HG02623 (cell line): ENCODE results near the gene GET3.
"Not testable (repeated sequence)": the region's sequence is repeated elsewhere in the genome, so short reads cannot be mapped to it uniquely, and the experiment has no call there.

Experiments used
- ATAC-seq: cut with Tn5 transposase; IDR thresholded peaks from one replicate; pipeline ENCODE4 v1.9.1; 2021; ENCODE audit warnings: moderate library complexity; ENCODE audit not compliant: unreplicated experiment

Gene GET3

GRCh38 chr19:12715102-12715501 lies 22.2 kb upstream of the GET3 start:
- no peak for ATAC-seq

- no peak for ATAC-seq
Observed at GRCh38 chr19:12715929-12716328, 21.4 kb upstream of the GET3 start.

GRCh38 chr19:12720296-12720695 lies 17.0 kb upstream of the GET3 start:
- no peak for ATAC-seq

GRCh38 chr19:12720851-12721655 lies 16.2 kb upstream of the GET3 start:
- ATAC-seq = no peak

- ATAC-seq = peak; percentile 7
Observed at GRCh38 chr19:12721656-12722565, 15.4 kb upstream of the GET3 start.

GRCh38 chr19:12722566-12723380 lies 14.5 kb upstream of the GET3 start:
- ATAC-seq = peak; percentile 55

GRCh38 chr19:12723381-12723640 lies 14.0 kb upstream of the GET3 start:
- no peak for ATAC-seq

GRCh38 chr19:12723641-12724426 lies 13.5 kb upstream of the GET3 start, which contains the start of gene TNPO2:
Gene TNPO2, minus strand, starts transcription at chr19:12723932. Its CDS starts 2,955 bp downstream, at chr19:12720977.
- no peak for ATAC-seq

- not testable (repeated sequence) for ATAC-seq
Observed at GRCh38 chr19:12725612-12726011, 11.7 kb upstream of the GET3 start.

GRCh38 chr19:12726988-12727316 lies 10.3 kb upstream of the GET3 start:
- no peak for ATAC-seq

GRCh38 chr19:12727745-12728433 lies 9.4 kb upstream of the GET3 start:
- no peak for ATAC-seq

- no peak for ATAC-seq
Observed at GRCh38 chr19:12730064-12730463, 7.2 kb upstream of the GET3 start.

GRCh38 chr19:12731337-12731736 lies 6.0 kb upstream of the GET3 start:
- ATAC-seq = no peak

GRCh38 chr19:12733369-12734214 lies 3.7 kb upstream of the GET3 start:
- ATAC-seq = no peak

- ATAC-seq = no peak
Observed at GRCh38 chr19:12737835-12738351, 596 bp downstream of the GET3 start.

GRCh38 chr19:12745166-12745897 lies 8.0 kb downstream of the GET3 start:
- no peak for ATAC-seq

GRCh38 chr19:12748489-12748888 lies 11.2 kb downstream of the GET3 start:
- ATAC-seq = no peak

- no peak for ATAC-seq
Observed at GRCh38 chr19:12749938-12750521, 12.7 kb downstream of the GET3 start.
